ENCODE data around the gene CPN1.

CPN1 gene

DNA sequence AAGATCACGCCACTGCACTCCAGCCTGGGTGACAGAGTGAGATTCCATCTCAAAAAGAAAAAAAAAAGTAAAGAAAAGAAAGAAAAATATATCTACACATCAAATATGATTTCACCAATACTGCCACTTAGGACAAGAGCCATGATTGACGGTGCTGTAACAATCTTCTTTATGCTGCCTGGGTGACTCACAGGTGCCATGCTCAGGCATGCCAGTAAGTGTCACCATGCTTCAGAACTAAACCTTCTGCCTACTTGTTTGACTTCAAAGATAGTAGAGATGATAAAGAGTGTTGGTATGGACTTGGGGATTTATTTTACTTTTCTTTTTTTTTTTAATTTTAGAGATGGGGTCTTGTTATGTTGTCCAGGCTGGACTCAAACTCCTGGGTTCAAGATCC, 38.3 kb downstream of the CPN1 start:
- H3K27me3 ChIP-seq (ENCODE audit: insufficient read depth, low read length, poor library complexity) = no peaks in the 10 kb centered on the region
- no peak overlapping the region for H3K4me2 ChIP-seq (ENCODE audit: low read length)
- H3K4me1 ChIP-seq (ENCODE audit: control insufficient read depth, low read depth, low read length) = peaks cover 6% of the 10 kb centered on the region
- no peak overlapping the region for H3K4me3 ChIP-seq (ENCODE audit: low read length)
- H4K8ac ChIP-seq (ENCODE audit: low read depth, low read length) = no peak overlapping the region
- no peak overlapping the region for H4K5ac ChIP-seq (ENCODE audit: low read length)
- H3K23ac ChIP-seq (ENCODE audit: low read length) = no peak overlapping the region
- no peaks in the 10 kb centered on the region for H3K79me2 ChIP-seq (ENCODE audit: control insufficient read depth, insufficient read depth, low read length)
- peak overlapping the region; percentile 60 for H3K27ac ChIP-seq (ENCODE audit: low read depth, low read length)
- H2BK5ac ChIP-seq (ENCODE audit: low read length) = no peak overlapping the region
- no peak overlapping the region for H3K56ac ChIP-seq (ENCODE audit: low read length)
- H3K18ac ChIP-seq (ENCODE audit: low read length) = peak overlapping the region; percentile 41
- H3K36me3 ChIP-seq (ENCODE audit: control insufficient read depth, insufficient read depth, low read length) = no peaks in the 10 kb centered on the region
- H2AK5ac ChIP-seq (ENCODE audit: low read length) = no peak overlapping the region
- no peak overlapping the region for H2BK120ac ChIP-seq (ENCODE audit: low read depth, low read length)
- no peak for DNase-seq
- peak overlapping the region; percentile 50 for H3K4ac ChIP-seq (ENCODE audit: low read depth, low read length)
- no peak overlapping the region for H2BK15ac ChIP-seq (replicated peaks; ENCODE audit: low read depth)
- H3K79me1 ChIP-seq (ENCODE audit: low read length) = no peaks in the 10 kb centered on the region
- no peak overlapping the region for H3K9ac ChIP-seq (ENCODE audit: low read length)
- no CpG with 5 or more reads among the region's 2 CpGs for WGBS (ENCODE audit: extremely low coverage, insufficient coverage, low lambda C conversion rate)

DNA sequence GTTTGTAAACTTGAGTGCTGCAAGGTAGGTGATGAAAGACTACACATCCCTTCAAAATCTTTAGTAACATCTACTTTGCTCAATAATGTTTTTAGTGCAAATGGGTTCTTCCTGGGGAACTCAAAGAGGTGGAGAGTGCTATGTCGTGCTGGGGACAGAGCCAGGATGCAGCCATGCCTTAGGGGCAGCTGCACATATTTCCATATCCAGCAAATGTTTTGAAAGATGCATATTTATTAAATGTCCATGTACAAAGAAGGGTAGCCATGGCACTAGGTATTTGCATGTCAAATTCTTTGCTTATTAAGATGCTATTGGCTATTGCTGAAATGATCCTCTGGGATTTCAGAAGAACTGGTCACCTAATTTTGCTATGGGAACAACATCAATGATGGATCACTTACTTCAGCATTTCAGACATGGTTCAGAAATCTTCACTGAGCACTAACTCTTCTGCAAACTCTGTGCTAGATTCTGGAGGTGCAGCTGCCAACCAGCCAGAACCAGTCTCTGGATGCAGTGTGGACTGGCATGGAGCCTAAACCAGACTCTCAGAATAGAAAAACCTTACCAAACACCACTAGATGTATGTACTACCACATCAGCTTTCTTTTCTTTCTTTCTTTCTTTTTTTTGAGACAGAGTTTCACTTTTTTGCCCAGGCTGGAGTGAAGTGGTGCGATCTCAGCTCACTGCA, 40.2 kb downstream of the CPN1 start:
- peak overlapping the region; percentile 28 for H2BK15ac ChIP-seq (replicated peaks; ENCODE audit: low read depth)
- no peaks in the 10 kb centered on the region for H3K36me3 ChIP-seq (ENCODE audit: control insufficient read depth, insufficient read depth, low read length)
- no peaks in the 10 kb centered on the region for H3K79me1 ChIP-seq (ENCODE audit: low read length)
- no peak overlapping the region for H4K5ac ChIP-seq (ENCODE audit: low read length)
- no peak overlapping the region for H2AK5ac ChIP-seq (ENCODE audit: low read length)
- no peak overlapping the region for H3K23ac ChIP-seq (ENCODE audit: low read length)
- H3K4me2 ChIP-seq (ENCODE audit: low read length) = no peak overlapping the region
- peak overlapping the region; percentile 73 for H2BK120ac ChIP-seq (ENCODE audit: low read depth, low read length)
- H3K9ac ChIP-seq (ENCODE audit: low read length) = no peak overlapping the region
- no peak overlapping the region for H3K27ac ChIP-seq (ENCODE audit: low read depth, low read length)
- H3K56ac ChIP-seq (ENCODE audit: low read length) = no peak overlapping the region
- H3K4me1 ChIP-seq (ENCODE audit: control insufficient read depth, low read depth, low read length) = peaks cover 9% of the 10 kb centered on the region
- H3K27me3 ChIP-seq (ENCODE audit: insufficient read depth, low read length, poor library complexity) = no peaks in the 10 kb centered on the region
- whole genome bisulfite sequencing (ENCODE audit: extremely low coverage, insufficient coverage, low lambda C conversion rate) = no CpG with 5 or more reads among the region's 2 CpGs
- H3K79me2 ChIP-seq (ENCODE audit: control insufficient read depth, insufficient read depth, low read length) = no peaks in the 10 kb centered on the region
- no peak overlapping the region for H2BK5ac ChIP-seq (ENCODE audit: low read length)
- H3K4ac ChIP-seq (ENCODE audit: low read depth, low read length) = no peak overlapping the region
- no peak overlapping the region for H3K18ac ChIP-seq (ENCODE audit: low read length)
- H3K4me3 ChIP-seq (ENCODE audit: low read length) = no peak overlapping the region
- no peak overlapping the region for H4K8ac ChIP-seq (ENCODE audit: low read depth, low read length)
- DNase-seq = no peak

DNA sequence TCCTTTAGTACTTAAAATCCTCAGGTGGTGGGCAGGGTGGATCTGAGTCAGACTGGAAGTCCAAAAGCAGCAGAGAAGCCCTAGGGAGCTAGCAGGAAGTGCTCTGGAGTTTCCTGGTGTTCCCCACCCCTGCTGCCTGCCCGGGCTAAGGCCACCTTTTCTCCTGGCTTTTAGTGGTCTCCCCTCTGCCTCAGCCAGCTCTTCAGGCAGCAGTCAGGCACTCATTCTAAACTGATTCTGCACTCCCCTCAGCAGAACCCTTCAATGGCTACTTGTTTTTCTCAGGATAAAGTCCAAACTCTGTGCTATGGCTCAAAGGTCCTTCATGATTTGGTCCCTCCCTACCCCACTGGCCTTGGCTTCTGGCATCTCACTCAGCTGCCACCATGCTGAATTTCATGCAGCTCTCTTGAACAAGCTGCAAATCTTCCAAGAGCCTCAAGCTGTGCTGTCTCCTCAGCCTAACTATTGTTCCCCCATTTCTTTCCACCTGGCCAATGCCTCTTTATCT, 43.1 kb downstream of the CPN1 start:
- peak overlapping the region; percentile 41 for H3K27ac ChIP-seq (ENCODE audit: low read depth, low read length)
- no peak overlapping the region for H3K4me3 ChIP-seq (ENCODE audit: low read length)
- H2BK120ac ChIP-seq (ENCODE audit: low read depth, low read length) = peak overlapping the region; percentile 65
- H3K9ac ChIP-seq (ENCODE audit: low read length) = peak overlapping the region; percentile 20
- peak overlapping the region; percentile 86 for H3K18ac ChIP-seq (ENCODE audit: low read length)
- no peak overlapping the region for H2AK5ac ChIP-seq (ENCODE audit: low read length)
- DNase-seq = peak; percentile 50
- no peak overlapping the region for H3K4ac ChIP-seq (ENCODE audit: low read depth, low read length)
- peak overlapping the region; percentile 42 for H4K5ac ChIP-seq (ENCODE audit: low read length)
- H4K8ac ChIP-seq (ENCODE audit: low read depth, low read length) = no peak overlapping the region
- H3K36me3 ChIP-seq (ENCODE audit: control insufficient read depth, insufficient read depth, low read length) = no peaks in the 10 kb centered on the region
- no CpG with 5 or more reads among the region's 1 CpG for WGBS (ENCODE audit: extremely low coverage, insufficient coverage, low lambda C conversion rate)
- no peaks in the 10 kb centered on the region for H3K79me2 ChIP-seq (ENCODE audit: control insufficient read depth, insufficient read depth, low read length)
- H3K27me3 ChIP-seq (ENCODE audit: insufficient read depth, low read length, poor library complexity) = no peaks in the 10 kb centered on the region
- H3K4me1 ChIP-seq (ENCODE audit: control insufficient read depth, low read depth, low read length) = peaks cover 7% of the 10 kb centered on the region
- peak overlapping the region; percentile 79 for H2BK5ac ChIP-seq (ENCODE audit: low read length)
- no peak overlapping the region for H3K4me2 ChIP-seq (ENCODE audit: low read length)
- H3K56ac ChIP-seq (ENCODE audit: low read length) = peak overlapping the region; percentile 69
- H3K79me1 ChIP-seq (ENCODE audit: low read length) = no peaks in the 10 kb centered on the region
- H2BK15ac ChIP-seq (replicated peaks; ENCODE audit: low read depth) = no peak overlapping the region
- H3K23ac ChIP-seq (ENCODE audit: low read length) = no peak overlapping the region

DNA sequence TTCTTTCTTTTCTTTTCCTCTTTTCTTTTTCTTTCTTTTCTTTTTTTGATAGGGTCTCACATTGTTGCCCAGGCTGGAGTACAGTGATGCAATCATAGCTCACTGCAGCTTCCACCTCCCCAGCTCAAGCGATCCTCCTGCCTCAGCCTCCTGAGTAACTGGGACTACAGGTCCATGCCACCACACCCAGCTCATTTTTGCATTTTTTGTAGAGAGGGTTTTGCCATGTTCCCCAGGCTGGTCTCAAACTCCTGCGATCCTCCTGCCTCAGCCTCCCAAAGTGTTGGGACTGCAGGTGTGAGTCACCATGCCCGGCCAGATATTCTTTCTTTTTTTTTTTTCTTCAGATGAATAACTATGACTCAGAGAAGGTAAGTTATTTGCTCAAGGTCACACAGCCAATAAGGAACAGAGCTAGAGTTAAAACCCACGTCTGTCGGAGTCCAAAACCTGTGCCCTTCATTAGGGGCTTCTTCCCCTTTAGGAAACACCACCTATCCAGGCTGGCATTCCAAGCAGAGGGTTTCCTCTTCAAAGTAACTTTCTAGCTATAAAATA, 43.8 kb downstream of the CPN1 start:
- no peak overlapping the region for H4K8ac ChIP-seq (ENCODE audit: low read depth, low read length)
- H3K4ac ChIP-seq (ENCODE audit: low read depth, low read length) = peak overlapping the region; percentile 65
- no peak overlapping the region for H3K9ac ChIP-seq (ENCODE audit: low read length)
- no peaks in the 10 kb centered on the region for H3K79me2 ChIP-seq (ENCODE audit: control insufficient read depth, insufficient read depth, low read length)
- no peak overlapping the region for H3K23ac ChIP-seq (ENCODE audit: low read length)
- H3K4me1 ChIP-seq (ENCODE audit: control insufficient read depth, low read depth, low read length) = peaks cover 6% of the 10 kb centered on the region
- no peak overlapping the region for H2BK15ac ChIP-seq (replicated peaks; ENCODE audit: low read depth)
- H2BK5ac ChIP-seq (ENCODE audit: low read length) = no peak overlapping the region
- H2AK5ac ChIP-seq (ENCODE audit: low read length) = no peak overlapping the region
- H4K5ac ChIP-seq (ENCODE audit: low read length) = no peak overlapping the region
- WGBS (ENCODE audit: extremely low coverage, insufficient coverage, low lambda C conversion rate) = no CpG with 5 or more reads among the region's 5 CpGs
- peak overlapping the region; percentile 61 for H2BK120ac ChIP-seq (ENCODE audit: low read depth, low read length)
- peak overlapping the region; percentile 6 for H3K56ac ChIP-seq (ENCODE audit: low read length)
- no peak overlapping the region for H3K4me2 ChIP-seq (ENCODE audit: low read length)
- no peaks in the 10 kb centered on the region for H3K27me3 ChIP-seq (ENCODE audit: insufficient read depth, low read length, poor library complexity)
- no peak for DNase-seq
- peak overlapping the region; percentile 76 for H3K18ac ChIP-seq (ENCODE audit: low read length)
- H3K36me3 ChIP-seq (ENCODE audit: control insufficient read depth, insufficient read depth, low read length) = no peaks in the 10 kb centered on the region
- H3K79me1 ChIP-seq (ENCODE audit: low read length) = no peaks in the 10 kb centered on the region
- no peak overlapping the region for H3K27ac ChIP-seq (ENCODE audit: low read depth, low read length)
- no peak overlapping the region for H3K4me3 ChIP-seq (ENCODE audit: low read length)

DNA sequence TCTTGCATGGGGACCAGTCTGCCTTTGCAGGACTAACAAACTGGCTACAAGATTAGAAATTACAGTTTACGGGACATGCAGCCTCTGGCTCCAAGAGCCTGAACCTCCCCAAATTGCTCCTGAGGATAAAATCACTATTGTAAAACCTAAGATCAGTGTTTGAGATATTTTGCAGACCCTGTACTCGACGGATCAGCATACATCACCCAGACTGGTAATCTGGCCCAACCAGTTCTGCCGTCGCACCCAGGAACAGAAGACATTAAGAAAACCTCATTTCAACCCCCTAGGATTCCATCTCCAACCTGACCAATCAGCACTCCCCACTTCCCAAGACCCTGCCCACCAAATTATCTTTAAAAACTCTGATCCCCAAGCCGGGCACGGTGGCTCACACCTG, 44.8 kb downstream of the CPN1 start:
- no peak overlapping the region for H3K9ac ChIP-seq (ENCODE audit: low read length)
- H4K8ac ChIP-seq (ENCODE audit: low read depth, low read length) = no peak overlapping the region
- H2BK15ac ChIP-seq (replicated peaks; ENCODE audit: low read depth) = no peak overlapping the region
- no peaks in the 10 kb centered on the region for H3K27me3 ChIP-seq (ENCODE audit: insufficient read depth, low read length, poor library complexity)
- H3K4me3 ChIP-seq (ENCODE audit: low read length) = no peak overlapping the region
- peaks cover 6% of the 10 kb centered on the region for H3K4me1 ChIP-seq (ENCODE audit: control insufficient read depth, low read depth, low read length)
- no peak for DNase-seq
- no peak overlapping the region for H2BK5ac ChIP-seq (ENCODE audit: low read length)
- H2BK120ac ChIP-seq (ENCODE audit: low read depth, low read length) = peak overlapping the region; percentile 23
- H3K23ac ChIP-seq (ENCODE audit: low read length) = no peak overlapping the region
- no peak overlapping the region for H3K4me2 ChIP-seq (ENCODE audit: low read length)
- no CpG with 5 or more reads among the region's 7 CpGs for WGBS (ENCODE audit: extremely low coverage, insufficient coverage, low lambda C conversion rate)
- no peaks in the 10 kb centered on the region for H3K79me1 ChIP-seq (ENCODE audit: low read length)
- no peak overlapping the region for H3K4ac ChIP-seq (ENCODE audit: low read depth, low read length)
- no peak overlapping the region for H3K27ac ChIP-seq (ENCODE audit: low read depth, low read length)
- no peak overlapping the region for H3K56ac ChIP-seq (ENCODE audit: low read length)
- H3K18ac ChIP-seq (ENCODE audit: low read length) = peak overlapping the region; percentile 56
- no peaks in the 10 kb centered on the region for H3K36me3 ChIP-seq (ENCODE audit: control insufficient read depth, insufficient read depth, low read length)
- no peak overlapping the region for H2AK5ac ChIP-seq (ENCODE audit: low read length)
- H4K5ac ChIP-seq (ENCODE audit: low read length) = no peak overlapping the region
- no peaks in the 10 kb centered on the region for H3K79me2 ChIP-seq (ENCODE audit: control insufficient read depth, insufficient read depth, low read length)
